HepG2 (cell line): Measurements from ENCODE around the gene BAIAP2L1. TPM values are rescaled to one million over a fixed set of nuclear protein-coding genes. Genes with fewer than 3 reads are reported as not detected.

Experiments used
- BRF2 ChIP-seq: sonication (generic); formaldehyde crosslinking; IDR thresholded peaks from 2 replicates; pipeline ENCODE4 v1.8.1; 2022; ENCODE audit warnings: mild to moderate bottlenecking, missing genetic modification reagents
- KLF9 ChIP-seq: IDR thresholded peaks from 2 replicates; pipeline ENCODE4 v1.6.1; 2016; ENCODE audit warnings: low read depth
- MAZ ChIP-seq, 2 experiments: sonication (generic) in 1 of 2; formaldehyde crosslinking in 1 of 2; IDR thresholded peaks; 2 replicates each; pipeline versions ENCODE4 v1.5.0 to v1.6.1; 2012 to 2020; ENCODE audit warnings: low read depth in 2 of 2, mild to moderate bottlenecking in 2 of 2, borderline replicate concordance in 1 of 2, improper control_type of control experiment in 1 of 2, low read length in 1 of 2, missing genetic modification reagents in 1 of 2, moderate library complexity in 1 of 2
- NCOA1 ChIP-seq: sonication (generic); formaldehyde crosslinking; IDR thresholded peaks from 2 replicates; pipeline ENCODE4 v1.9.0; 2021; ENCODE audit warnings: missing genetic modification reagents
- RBAK ChIP-seq: sonication (generic); formaldehyde crosslinking; IDR thresholded peaks from 2 replicates; pipeline ENCODE4 v1.5.1; 2020; ENCODE audit warnings: mild to moderate bottlenecking, missing genetic modification reagents
- RXRA ChIP-seq: sonication (generic); formaldehyde crosslinking; IDR thresholded peaks from 2 replicates; pipeline ENCODE4 v1.5.1; 2020; ENCODE audit warnings: missing genetic modification reagents
- SIX1 ChIP-seq: sonication (generic); formaldehyde crosslinking; IDR thresholded peaks from 2 replicates; pipeline ENCODE4 v1.4.0; 2020; ENCODE audit warnings: missing genetic modification reagents, borderline replicate concordance
- ZBTB40 ChIP-seq, 2 experiments: fragments of 450-650 bp in 1 of 2; sonication (generic) in 1 of 2; formaldehyde crosslinking in 1 of 2; IDR thresholded peaks; 2 replicates each; pipeline versions ENCODE4 v1.6.1 to v1.8.0; 2016 to 2022; ENCODE audit warnings: antibody characterized with exemption in 1 of 2, mild to moderate bottlenecking in 1 of 2, missing genetic modification reagents in 1 of 2
- ZFX ChIP-seq: sonication (generic); formaldehyde crosslinking; IDR thresholded peaks from 2 replicates; pipeline ENCODE4 v1.4.0; 2020; ENCODE audit warnings: mild to moderate bottlenecking, low read depth, missing genetic modification reagents, moderate library complexity
- ZHX2 ChIP-seq, 2 experiments: sonication (generic) in 1 of 2; formaldehyde crosslinking in 1 of 2; IDR thresholded peaks; 2 replicates each; pipeline versions ENCODE4 v1.6.1 to v1.9.0; 2014 to 2022; ENCODE audit warnings: antibody characterized with exemption in 1 of 2, borderline replicate concordance in 1 of 2, inconsistent platforms in 1 of 2, low read depth in 1 of 2, missing genetic modification reagents in 1 of 2
- polyA plus RNA-seq, 8 experiments: library from polyadenylated mRNA; depleted of rRNA in 3 of 8; stranded (reverse) in 7 of 8; unstranded in 1 of 8; fragments of >200 nt; fragmentation: Illumina TruSeq in 4 of 8; extraction: Trizol in 4 of 8; gene quantifications; 2 replicates each; pipeline versions ENCODE4 v1.2.1 to v1.2.3, GENCODE V29; 2011 to 2016; ENCODE audit warnings: low read depth in 4 of 8, missing spikeins in 1 of 8, mixed read lengths in 1 of 8; ENCODE audit not compliant: insufficient read depth in 1 of 8
- total RNA-seq, 5 experiments: library from RNA; depleted of rRNA; stranded (reverse); fragments of >200 nt; fragmentation: Illumina TruSeq; extraction: Trizol; gene quantifications; 2 replicates each; pipeline ENCODE4 v1.2.3, GENCODE V29; 2016; ENCODE audit warnings: low read depth in 1 of 5

Gene BAIAP2L1
- total and polyA plus RNA-seq, 2 of the 13 experiments (the other 11 are each of a cell fraction or from before 2014, with no cell fraction given) = 13.0 to 21.5 TPM

GRCh38 chr7:98251601-98252424 lies 149.1 kb downstream of the BAIAP2L1 start, which contains the start of gene TECPR1 (continued):
- TF ChIP-seq BRF2 (CRISPR knock-in tag) (no peak), ZHX2 (IDR thresholded peaks at IDR 0.05; ENCODE audit: low read depth) (no peak; the same call in 1 of the 2 replicates), ZHX2 (CRISPR knock-in tag; IDR thresholded peaks at IDR 0.05; ENCODE audit: borderline replicate concordance) (no peak), ZFX (CRISPR knock-in tag) (peak; percentile 88), RBAK (CRISPR knock-in tag) (no peak), MAZ (IDR thresholded peaks at IDR 0.05; ENCODE audit: borderline replicate concordance, low read depth, low read length) (peak; percentile 58; the same call in 1 of the 2 replicates), MAZ (CRISPR knock-in tag; IDR thresholded peaks at IDR 0.05; ENCODE audit: low read depth) (peak; percentile 85), SIX1 (no peak), NCOA1 (CRISPR knock-in tag) (0 out of 2 replicates have a peak, but pooled peaks have one; percentile 50), RXRA (peak; percentile 100), ZBTB40 (IDR thresholded peaks at IDR 0.05) (peak; percentile 35; the same call in 1 of the 2 replicates), ZBTB40 (CRISPR knock-in tag; IDR thresholded peaks at IDR 0.05) (no peak; the same call in 1 of the 2 replicates), KLF9 (CRISPR knock-in tag) (no peak)
